GM12864 (cell line): ENCODE measurements around the gene TPRX1.
"Not testable (repeated sequence)": the region's sequence is repeated elsewhere in the genome, so short reads cannot be mapped to it uniquely, and the experiment has no call there.

Experiments used
- DNase-seq: peaks from one replicate; pipeline ENCODE4 v3.0.0-alpha.2; 2011; ENCODE audit warnings: low read depth
- H3K4me3 ChIP-seq: 2 replicates; pipeline ENCODE4 v1.5.1; 2011; ENCODE audit warnings: mild to moderate bottlenecking, low read depth, low read length, control low read depth
- CTCF ChIP-seq: IDR thresholded peaks from 2 replicates; pipeline ENCODE4 v1.5.1; 2011; ENCODE audit warnings: low read depth, mild to moderate bottlenecking, moderate library complexity, low read length, control low read depth, inconsistent platforms; ENCODE audit errors: missing control alignments

The TPRX1 gene

DNA sequence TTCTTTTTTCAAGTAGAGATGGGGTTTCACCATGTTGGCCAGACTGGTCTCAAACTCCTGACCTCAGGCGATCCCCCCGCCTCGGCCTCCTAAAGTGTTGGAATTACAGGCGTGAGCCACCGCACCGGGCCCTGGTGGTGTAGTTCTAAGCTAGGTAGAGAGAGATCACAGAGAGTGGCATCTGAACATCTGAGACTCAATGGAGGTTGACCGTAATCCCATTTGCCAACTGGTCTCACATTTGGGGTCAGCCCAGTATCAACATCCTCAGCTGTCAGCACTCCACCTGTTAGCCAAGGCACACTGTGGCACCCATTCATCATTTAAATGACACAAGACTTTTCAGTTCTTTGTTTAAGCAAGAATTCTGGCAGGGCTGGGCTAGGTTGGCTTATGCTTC, 17.8 kb downstream of the TPRX1 start:
- TF ChIP-seq CTCF = no peak
- no peak for DNase-seq
- H3K4me3 ChIP-seq = no peak overlapping the region

DNA sequence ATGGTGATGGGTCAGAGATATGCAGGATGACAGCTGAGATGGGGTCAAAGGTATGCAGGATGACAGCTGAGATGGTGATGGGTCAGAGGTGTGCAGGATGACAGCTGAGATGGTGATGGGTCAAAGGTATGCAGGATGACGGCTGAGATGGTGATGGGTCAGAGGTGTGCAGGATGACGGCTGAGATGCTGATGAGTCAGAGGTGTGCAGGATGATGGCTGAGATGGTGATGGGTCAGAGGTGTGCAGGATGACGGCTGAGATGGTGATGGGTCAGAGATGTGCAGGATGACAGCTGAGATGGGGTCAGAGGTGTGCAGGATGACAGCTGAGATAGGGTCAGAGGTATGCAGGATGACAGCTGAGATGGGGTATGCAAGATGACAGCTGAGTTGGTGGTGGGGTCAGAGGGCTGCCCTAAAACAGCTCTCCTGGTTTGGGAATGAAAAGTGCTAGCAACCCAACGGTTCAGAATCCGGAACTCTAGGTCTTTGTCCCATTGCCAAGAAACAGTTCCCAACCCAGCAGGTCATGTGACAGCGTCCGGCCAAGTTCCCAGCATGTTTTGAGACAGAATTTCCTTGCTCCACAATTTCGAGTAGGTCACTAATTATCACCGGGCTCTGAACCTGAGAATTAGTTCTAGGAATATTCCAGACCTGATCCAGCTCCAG, 22.6 kb downstream of the TPRX1 start:
- TF ChIP-seq CTCF = no peak
- H3K4me3 ChIP-seq = no peak overlapping the region
- DNase-seq = no peak

- no peak for TF ChIP-seq CTCF
- H3K4me3 ChIP-seq = no peak overlapping the region
- DNase-seq = no peak
Measured at GRCh38 chr19:47780215-47780551, 24.2 kb downstream of the TPRX1 start.

GRCh38 chr19:47779524-47780214, 24.7 kb downstream of the TPRX1 start:
- H3K4me3 ChIP-seq = peak overlapping the region; percentile 75
- no peak for TF ChIP-seq CTCF
- no peak for DNase-seq

DNA sequence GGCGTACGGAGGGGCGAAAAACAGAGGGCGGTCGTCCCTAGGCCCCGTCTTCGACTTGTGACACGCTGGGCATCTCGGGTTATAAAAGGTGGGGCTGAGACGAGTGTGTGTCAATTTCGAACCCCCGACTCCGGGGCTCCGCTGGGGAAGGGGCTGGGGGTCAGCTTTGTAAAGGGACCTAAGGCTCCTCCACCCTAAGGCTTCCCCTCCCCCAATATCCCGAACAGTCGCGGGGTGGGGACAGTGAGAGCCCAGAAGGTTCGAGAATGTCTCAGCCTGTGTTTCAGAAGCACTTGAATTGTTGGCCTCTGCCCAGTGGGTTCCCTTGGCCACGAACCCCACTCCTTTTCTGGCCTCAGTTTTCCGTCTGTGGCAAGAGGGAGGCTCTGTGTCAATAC, 25.4 kb downstream of the TPRX1 start:
- peak overlapping the region; percentile 75 for H3K4me3 ChIP-seq
- no peak for DNase-seq
- TF ChIP-seq CTCF = no peak

- TF ChIP-seq CTCF = no peak
- DNase-seq = peak; percentile 50
- H3K4me3 ChIP-seq = peak within 1 kb of the TSS; percentile 75
Measured at GRCh38 chr19:47778049-47778953, 26.1 kb downstream of the TPRX1 start, which contains the start of gene SELENOW. SELENOW (plus strand) TSS chr19:47778703; CDS start chr19:47778786, 83 bp downstream.

- not testable (repeated sequence) for DNase-seq
Measured at GRCh38 chr19:47777245-47778048, 26.9 kb downstream of the TPRX1 start.

More at GRCh38 chr19:47777245-47778048, 26.9 kb downstream of the TPRX1 start:
- H3K4me3 ChIP-seq = peak overlapping the region; percentile 75
